Activated naive CD4-positive, alpha-beta T cell treated with anti-CD3 and anti-CD28 coated beads for 36 hours (primary cell): ENCODE data around the gene MACROD2. TPM values are rescaled to one million over a fixed set of nuclear protein-coding genes. Genes with fewer than 3 reads are reported as not detected.

Source experiments
- CTCF ChIA-PET: fragments of 350-600 bp; sonication (Branson Sonifier 250); formaldehyde crosslinking; loops from one replicate; lab custom pipeline; 2021; ENCODE audit warnings: antibody characterized with exemption; lab: Charles Lee
- DNase-seq: peaks from one replicate; pipeline ENCODE4 v3.0.0-alpha.2; 2020
- H3K27ac Mint-ChIP-seq: one replicate; pipeline ENCODE4 v1.8.0; 2021; ENCODE audit warnings: mild to moderate bottlenecking, mixed read lengths
- H3K27me3 Mint-ChIP-seq: one replicate; pipeline ENCODE4 v1.8.0; 2021; ENCODE audit warnings: low read depth, mixed read lengths
- H3K36me3 Mint-ChIP-seq: one replicate; pipeline ENCODE4 v1.8.0; 2021; ENCODE audit warnings: low read depth, mixed read lengths
- H3K4me1 Mint-ChIP-seq: one replicate; pipeline ENCODE4 v1.8.0; 2021; ENCODE audit warnings: low read depth, mixed read lengths
- H3K4me3 Mint-ChIP-seq: one replicate; pipeline ENCODE4 v1.8.0; 2021; ENCODE audit warnings: mild to moderate bottlenecking, moderate library complexity, mixed read lengths
- H3K9me3 Mint-ChIP-seq: one replicate; pipeline ENCODE4 v1.8.0; 2021; ENCODE audit warnings: mixed read lengths
- intact Hi-C: fragments of 100-400 bp; cut with micrococcal nuclease; formaldehyde crosslinking; loops from one replicate; pipeline ENCODE4 v1.15.1; 2023
- total RNA-seq, 2 experiments: library from RNA; stranded (reverse); gene quantifications; one replicate each; pipeline ENCODE4 v1.2.3, GENCODE V29; 2021

The MACROD2 gene
- total RNA-seq, 2 experiments from 2014 or later = not detected

DNA sequence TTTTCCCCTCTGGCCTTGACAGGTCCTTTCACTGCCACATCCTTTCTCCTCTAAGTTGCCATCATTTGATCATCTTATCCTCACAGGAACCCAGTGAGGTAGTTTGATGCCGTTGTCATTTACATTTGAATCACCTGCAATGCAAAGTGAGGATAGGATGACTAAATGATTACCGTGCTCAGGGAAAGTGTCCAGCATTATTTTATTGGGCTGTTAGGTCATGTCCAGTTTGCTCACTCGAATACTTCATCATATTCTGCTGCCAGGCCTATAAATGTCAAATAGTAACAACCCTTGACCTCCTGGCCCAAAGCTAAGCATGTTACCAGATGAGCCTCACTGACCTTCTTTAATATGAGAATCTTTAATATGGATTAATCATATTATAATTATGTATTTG, 1410.8 kb downstream of the MACROD2 start:
- CTCF ChIA-PET = no interaction called here
- no peak for DNase-seq
- H3K36me3 Mint-ChIP-seq = no peaks in the 10 kb centered on the region

GRCh38 chr20:15411781-15412180, 1416.5 kb downstream of the MACROD2 start:
- Mint-ChIP-seq H3K4me1 (no peaks in the 10 kb centered on the region), H3K9me3 (no peaks in the 10 kb centered on the region), H3K27ac (no peak overlapping the region), H3K4me3 (no peak overlapping the region), H3K27me3 (no peaks in the 10 kb centered on the region), H3K36me3 (no peaks in the 10 kb centered on the region)
- DNase-seq = no peak
- intact Hi-C loops = no loop called here
- CTCF ChIA-PET = no interaction called here

More for the DNA sequence above, 1410.8 kb downstream of the MACROD2 start:
- intact Hi-C loops = no loop called here
- no peak overlapping the region for H3K4me3 Mint-ChIP-seq
- H3K27me3 Mint-ChIP-seq = no peaks in the 10 kb centered on the region
- H3K4me1 Mint-ChIP-seq = no peaks in the 10 kb centered on the region
- H3K9me3 Mint-ChIP-seq = peaks cover 3% of the 10 kb centered on the region
- H3K27ac Mint-ChIP-seq = no peak overlapping the region

DNA sequence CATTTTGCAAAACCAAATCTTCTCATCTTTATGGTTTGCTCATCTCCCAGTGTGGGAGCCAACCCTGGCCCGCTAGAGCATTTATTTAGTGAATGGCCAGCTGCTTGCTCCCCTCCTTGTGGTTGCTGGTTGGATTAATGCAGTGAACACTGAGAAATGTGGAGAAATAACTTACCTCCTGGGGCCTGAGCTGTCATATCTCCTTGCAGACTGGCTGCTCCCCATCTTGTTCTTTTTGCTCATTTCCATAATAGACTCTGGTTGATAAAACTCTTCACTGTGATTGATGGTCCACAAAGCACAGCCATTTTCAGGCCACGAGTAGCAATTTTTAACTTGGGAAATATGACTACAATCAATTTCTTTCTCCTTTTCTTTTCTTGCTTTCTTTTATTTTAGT, 1420.6 kb downstream of the MACROD2 start:
- intact Hi-C loops = no loop called here
- H3K4me3 Mint-ChIP-seq = no peak overlapping the region

DNA sequence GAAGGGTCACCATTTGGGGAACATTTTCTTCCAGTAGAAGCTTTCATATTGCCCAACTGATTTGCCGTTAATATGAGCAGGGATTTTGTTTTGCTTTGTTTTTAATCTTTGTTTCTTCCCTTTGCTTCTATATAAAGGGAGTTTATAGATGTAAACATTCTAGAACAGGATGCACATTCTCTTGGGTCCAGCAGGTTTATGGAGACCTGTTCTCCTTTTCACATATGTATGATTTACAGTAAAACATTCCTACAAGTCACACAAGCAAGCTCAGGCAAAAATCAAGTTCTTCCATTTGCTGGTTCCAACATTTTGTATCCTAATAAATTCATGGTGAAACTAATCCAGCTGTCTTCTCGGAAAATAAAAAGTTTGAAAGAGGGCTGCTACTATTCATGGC, 1424.5 kb downstream of the MACROD2 start:
- H3K4me1 Mint-ChIP-seq = no peaks in the 10 kb centered on the region
- H3K36me3 Mint-ChIP-seq = no peaks in the 10 kb centered on the region
- CTCF ChIA-PET = no interaction called here
- H3K27me3 Mint-ChIP-seq = no peaks in the 10 kb centered on the region
- intact Hi-C loops = no loop called here
- H3K27ac Mint-ChIP-seq = no peak overlapping the region
- no peak overlapping the region for H3K4me3 Mint-ChIP-seq
- H3K9me3 Mint-ChIP-seq = peaks cover 5% of the 10 kb centered on the region
- no peak for DNase-seq

More for the DNA sequence above, 1420.6 kb downstream of the MACROD2 start:
- H3K9me3 Mint-ChIP-seq = no peaks in the 10 kb centered on the region
- no peaks in the 10 kb centered on the region for H3K27me3 Mint-ChIP-seq
- H3K4me1 Mint-ChIP-seq = no peaks in the 10 kb centered on the region
- CTCF ChIA-PET = no interaction called here
- DNase-seq = no peak
- H3K36me3 Mint-ChIP-seq = no peaks in the 10 kb centered on the region
- no peak overlapping the region for H3K27ac Mint-ChIP-seq

- intact Hi-C loops = no loop called here
- no peaks in the 10 kb centered on the region for H3K36me3 Mint-ChIP-seq
- H3K27ac Mint-ChIP-seq = no peak overlapping the region
- no peaks in the 10 kb centered on the region for H3K27me3 Mint-ChIP-seq
- CTCF ChIA-PET = no interaction called here
- DNase-seq = no peak
- H3K4me1 Mint-ChIP-seq = no peaks in the 10 kb centered on the region
- no peak overlapping the region for H3K4me3 Mint-ChIP-seq
- peaks cover 13% of the 10 kb centered on the region for H3K9me3 Mint-ChIP-seq
Measured at GRCh38 chr20:15422966-15423365, 1427.7 kb downstream of the MACROD2 start.

- intact Hi-C loops = no loop called here
- Mint-ChIP-seq H3K27me3 (no peaks in the 10 kb centered on the region), H3K4me1 (no peaks in the 10 kb centered on the region), H3K9me3 (peaks cover 2% of the 10 kb centered on the region), H3K27ac (no peak overlapping the region), H3K36me3 (no peaks in the 10 kb centered on the region), H3K4me3 (no peak overlapping the region)
- no peak for DNase-seq
- CTCF ChIA-PET = no interaction called here
Measured at GRCh38 chr20:15439551-15439950, 1444.2 kb downstream of the MACROD2 start.

DNA sequence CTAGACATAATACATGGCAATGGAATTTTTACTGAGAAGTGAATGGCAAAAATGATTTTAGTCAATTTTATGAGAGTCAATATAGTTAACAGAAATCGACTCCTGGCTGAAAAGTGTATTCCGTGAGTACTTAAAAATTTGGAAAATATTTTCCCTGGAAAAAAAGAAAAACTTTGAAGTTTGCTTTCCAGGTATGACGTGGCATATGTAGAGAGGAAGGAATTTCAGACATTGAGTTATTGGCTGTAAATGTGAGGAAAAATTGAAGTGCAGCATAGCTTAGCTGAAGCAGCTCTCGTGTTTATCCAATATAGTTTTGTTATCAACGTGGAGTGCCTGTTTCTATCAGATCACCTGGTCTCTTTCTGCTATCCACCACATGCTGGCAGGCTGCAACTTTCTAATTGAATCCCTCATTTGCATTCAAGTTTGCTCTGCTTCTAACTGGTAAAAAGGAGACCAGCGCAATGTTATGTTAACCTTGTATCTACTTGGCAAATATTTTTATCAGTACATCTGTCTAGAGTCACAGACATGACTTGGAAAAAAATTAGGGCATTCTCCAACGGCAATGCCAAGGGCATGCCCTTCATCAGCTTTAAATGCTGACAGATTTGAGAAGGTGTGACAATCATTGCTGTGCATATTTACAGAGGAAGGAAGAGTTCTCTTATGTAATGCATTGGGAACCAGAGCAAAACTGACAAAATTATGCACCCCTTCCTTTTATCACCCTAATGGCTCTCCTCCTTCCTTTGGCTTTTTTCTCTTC, 1444.9 kb downstream of the MACROD2 start:
- CTCF ChIA-PET = no interaction called here
- no peak overlapping the region for H3K27ac Mint-ChIP-seq
- intact Hi-C loops = no loop called here
- peaks cover 2% of the 10 kb centered on the region for H3K9me3 Mint-ChIP-seq
- no peaks in the 10 kb centered on the region for H3K27me3 Mint-ChIP-seq
- no peak overlapping the region for H3K4me3 Mint-ChIP-seq
- H3K4me1 Mint-ChIP-seq = no peaks in the 10 kb centered on the region
- DNase-seq = no peak
- no peaks in the 10 kb centered on the region for H3K36me3 Mint-ChIP-seq

GRCh38 chr20:15445056-15445840, 1449.9 kb downstream of the MACROD2 start:
- intact Hi-C loops = no loop called here
- Mint-ChIP-seq H3K9me3 (no peaks in the 10 kb centered on the region), H3K27ac (no peak overlapping the region)

GRCh38 chr20:15446373-15446772, 1451.1 kb downstream of the MACROD2 start:
- intact Hi-C loops = no loop called here

More at GRCh38 chr20:15445056-15445840, 1449.9 kb downstream of the MACROD2 start:
- CTCF ChIA-PET = no interaction called here
- no peak for DNase-seq
- no peaks in the 10 kb centered on the region for H3K27me3 Mint-ChIP-seq
- no peak overlapping the region for H3K4me3 Mint-ChIP-seq
- no peaks in the 10 kb centered on the region for H3K4me1 Mint-ChIP-seq
- no peaks in the 10 kb centered on the region for H3K36me3 Mint-ChIP-seq

DNA sequence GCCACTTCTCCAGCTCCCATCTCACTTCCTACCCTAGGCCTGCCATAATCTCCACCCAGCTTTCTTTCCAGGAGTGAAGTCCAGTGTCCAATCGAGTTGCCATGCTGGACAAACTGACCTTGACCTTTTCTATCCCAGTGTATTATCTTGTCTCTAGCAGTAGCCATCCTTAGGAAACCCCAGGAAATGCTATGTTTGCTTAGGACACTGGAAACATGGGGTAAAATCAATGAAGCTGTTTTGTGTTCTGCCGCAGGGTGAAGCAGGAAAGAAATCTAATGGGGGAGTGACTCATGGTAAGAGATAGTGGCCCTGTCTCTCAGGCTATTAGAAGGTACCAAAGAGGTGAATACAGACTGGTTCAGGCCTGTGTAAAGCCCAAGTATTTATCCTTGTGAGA, 1452.2 kb downstream of the MACROD2 start:
- Mint-ChIP-seq H3K4me3 (no peak overlapping the region), H3K27ac (no peak overlapping the region), H3K9me3 (peaks cover 1% of the 10 kb centered on the region), H3K36me3 (no peaks in the 10 kb centered on the region), H3K4me1 (no peaks in the 10 kb centered on the region), H3K27me3 (peaks cover 2% of the 10 kb centered on the region)
- CTCF ChIA-PET = no interaction called here
- no peak for DNase-seq
- intact Hi-C loops = no loop called here

More at GRCh38 chr20:15446373-15446772, 1451.1 kb downstream of the MACROD2 start:
- no peaks in the 10 kb centered on the region for H3K36me3 Mint-ChIP-seq
- CTCF ChIA-PET = interaction anchor here (0.6 kb wide), 1 partner anchor 1315 kb away, joined by 3 read pairs; no protein-coding TSS in a partner anchor
- H3K4me1 Mint-ChIP-seq = no peaks in the 10 kb centered on the region
- peaks cover 2% of the 10 kb centered on the region for H3K27me3 Mint-ChIP-seq
- DNase-seq = no peak
- H3K4me3 Mint-ChIP-seq = no peak overlapping the region
- peaks cover 1% of the 10 kb centered on the region for H3K9me3 Mint-ChIP-seq
- no peak overlapping the region for H3K27ac Mint-ChIP-seq

DNA sequence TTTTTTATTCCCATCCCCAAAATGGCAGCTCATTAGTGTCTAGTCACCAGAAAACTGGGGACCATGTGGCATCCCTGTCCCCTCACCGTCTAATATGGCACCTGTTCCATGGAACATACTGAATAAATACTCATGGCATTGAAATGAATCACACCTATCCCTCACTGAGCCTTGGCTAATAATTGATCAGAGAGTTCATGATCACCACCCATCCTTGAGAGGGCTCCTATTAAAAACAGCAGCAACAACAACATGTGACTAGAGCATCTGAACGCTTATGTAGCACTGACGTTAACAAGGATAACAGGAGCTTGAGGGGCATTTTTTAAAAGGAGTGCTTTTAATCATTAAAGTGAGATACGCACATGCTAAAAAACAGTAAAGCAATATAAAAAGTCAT, 1453.7 kb downstream of the MACROD2 start:
- Mint-ChIP-seq H3K27me3 (peaks cover 2% of the 10 kb centered on the region), H3K9me3 (peaks cover 1% of the 10 kb centered on the region), H3K36me3 (no peaks in the 10 kb centered on the region), H3K27ac (no peak overlapping the region), H3K4me1 (no peaks in the 10 kb centered on the region), H3K4me3 (no peak overlapping the region)
- CTCF ChIA-PET = no interaction called here
- DNase-seq = no peak
- intact Hi-C loops = no loop called here

GRCh38 chr20:15451241-15451640, 1455.9 kb downstream of the MACROD2 start:
- H3K4me1 Mint-ChIP-seq = no peaks in the 10 kb centered on the region
- H3K4me3 Mint-ChIP-seq = no peak overlapping the region
- peaks cover 1% of the 10 kb centered on the region for H3K9me3 Mint-ChIP-seq
- CTCF ChIA-PET = no interaction called here
- H3K27ac Mint-ChIP-seq = no peak overlapping the region
- intact Hi-C loops = no loop called here
- no peak for DNase-seq
- H3K36me3 Mint-ChIP-seq = no peaks in the 10 kb centered on the region
- H3K27me3 Mint-ChIP-seq = peaks cover 2% of the 10 kb centered on the region

DNA sequence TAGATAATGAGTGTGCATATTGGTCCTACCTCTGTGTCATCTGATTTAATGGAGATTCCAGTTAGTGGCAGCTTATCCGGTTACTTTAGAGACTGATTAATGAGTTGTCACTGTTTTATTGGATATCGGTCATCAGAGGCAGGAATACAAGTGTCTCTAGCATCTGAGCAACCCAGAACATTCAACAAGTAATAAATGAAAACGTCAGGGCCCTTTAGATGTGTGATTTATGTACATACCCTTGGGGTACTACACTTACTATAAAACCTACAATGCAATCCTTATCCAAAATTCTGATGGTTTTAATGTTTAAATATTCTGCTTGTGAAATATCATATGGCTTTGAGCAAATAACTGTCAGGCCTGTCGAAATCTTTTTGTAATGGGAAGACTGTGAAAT, 1460.0 kb downstream of the MACROD2 start:
- CTCF ChIA-PET = no interaction called here
- Mint-ChIP-seq H3K4me1 (no peaks in the 10 kb centered on the region), H3K27me3 (peaks cover 2% of the 10 kb centered on the region), H3K9me3 (peaks cover 1% of the 10 kb centered on the region), H3K27ac (no peak overlapping the region), H3K36me3 (no peaks in the 10 kb centered on the region), H3K4me3 (no peak overlapping the region)
- DNase-seq = no peak
- intact Hi-C loops = no loop called here
